Left forelimb (tissue), 1 donor: ENCODE data around the gene EIF2B5.
"Not testable (repeated sequence)": the region's sequence is repeated elsewhere in the genome, so short reads cannot be mapped to it uniquely, and the experiment has no call there.

Experiments
- DNase-seq: peaks from one replicate; pipeline ENCODE4 v3.0.0-alpha.2; 2018; ENCODE audit warnings: low spot score

Gene EIF2B5

GRCh38 chr3:184135149-184135910, at the start of gene EIF2B5:
Gene EIF2B5, plus strand, starts transcription at chr3:184135358. Its CDS starts 28 bp downstream, at chr3:184135386.
- peak; percentile 94 for DNase-seq

GRCh38 chr3:184085389-184085852, 49.7 kb upstream of the EIF2B5 start:
- no peak for DNase-seq

- DNase-seq = no peak
Observed at GRCh38 chr3:184092199-184092598, 43.0 kb upstream of the EIF2B5 start.

DNA sequence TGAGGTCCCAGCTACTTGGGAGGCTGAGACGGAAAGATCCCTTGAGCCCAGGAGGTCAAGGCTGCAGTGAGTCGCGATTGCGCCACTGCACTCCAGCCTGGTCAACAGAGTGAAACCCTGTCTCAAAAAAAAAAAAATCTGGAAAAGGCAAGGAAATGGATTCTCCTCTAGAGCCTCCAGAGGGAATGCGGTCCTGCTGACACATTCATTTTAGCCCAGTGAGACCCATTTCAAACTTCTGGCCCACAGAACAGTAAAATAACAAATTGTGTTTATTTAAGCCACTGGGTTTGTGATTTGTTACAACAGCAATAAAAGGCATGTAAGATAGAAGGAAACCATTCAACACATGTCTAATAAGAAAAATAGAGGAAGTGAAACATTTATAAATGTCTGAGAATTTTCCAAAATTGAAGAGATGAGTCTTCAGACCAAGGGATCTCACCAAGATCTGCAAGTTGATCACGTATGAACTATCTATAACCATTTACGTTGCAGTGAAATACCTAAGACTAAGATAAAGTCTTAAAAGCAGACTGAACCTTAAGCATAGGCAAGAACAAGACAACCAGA, 38.3 kb upstream of the EIF2B5 start, which contains the start of gene HTR3E:
TSS of gene HTR3E (plus strand) at position 254 of the 573 bp plus-strand sequence. CDS start 466 bp downstream, outside the sequence.
- no peak for DNase-seq

DNA sequence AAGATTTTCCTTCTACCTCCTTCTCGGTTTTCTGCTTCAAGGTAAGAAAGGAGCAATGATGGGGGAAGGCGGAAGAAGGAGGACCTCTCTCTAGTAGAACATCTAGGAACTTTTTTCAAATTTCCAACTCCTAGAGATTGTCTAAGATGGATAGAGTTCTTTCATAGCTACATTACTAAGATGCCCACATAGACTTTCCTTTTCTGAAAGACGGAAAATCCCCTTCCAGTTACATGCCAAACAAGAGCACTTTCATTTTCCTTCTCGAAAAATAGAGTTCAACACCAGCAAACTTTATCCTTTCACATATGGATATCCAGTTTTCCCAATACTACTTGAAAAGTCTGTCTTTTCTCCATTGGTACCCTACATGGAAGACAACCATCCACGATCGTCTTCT, 37.6 kb upstream of the EIF2B5 start:
- DNase-seq = no peak

DNA sequence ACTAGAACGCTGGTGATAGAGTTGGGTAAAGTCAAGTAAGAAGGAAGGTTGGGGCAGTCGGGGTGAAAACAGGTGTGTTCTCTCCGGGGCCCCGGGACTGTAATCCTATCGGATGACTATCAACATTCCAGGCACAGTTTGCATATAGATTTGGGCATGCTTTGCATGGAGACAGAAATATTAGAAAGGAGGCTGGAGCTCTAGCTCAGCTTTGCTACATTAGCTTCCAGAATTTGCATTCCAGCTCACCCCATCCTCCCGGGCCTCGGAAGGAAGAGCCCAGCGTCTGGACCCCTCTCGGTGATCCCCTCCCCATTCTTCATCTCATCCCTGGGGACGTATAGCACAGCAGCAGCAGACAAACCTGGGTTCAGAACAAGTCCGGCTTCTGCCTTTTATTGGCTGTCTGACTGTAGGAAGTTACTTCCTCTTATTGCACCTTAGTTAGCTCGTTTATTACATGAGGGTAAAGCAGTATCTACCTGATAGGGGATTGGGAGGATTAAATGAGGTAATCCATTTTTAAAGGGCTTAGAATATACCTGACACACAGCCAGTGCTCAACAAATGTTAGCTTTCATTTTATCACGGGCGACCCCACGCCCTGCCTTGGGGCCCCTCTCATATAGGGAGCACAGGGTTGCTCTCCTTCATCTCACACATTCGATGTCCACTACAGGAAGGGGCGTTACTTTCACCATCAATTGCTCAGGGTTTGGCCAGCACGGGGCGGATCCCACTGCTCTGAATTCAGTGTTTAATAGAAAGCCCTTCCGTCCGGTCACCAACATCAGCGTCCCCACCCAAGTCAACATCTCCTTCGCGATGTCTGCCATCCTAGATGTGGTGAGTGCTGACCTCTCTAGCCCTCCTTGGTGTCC, 35.1 kb upstream of the EIF2B5 start:
- no peak for DNase-seq

GRCh38 chr3:184110316-184110725, 24.8 kb upstream of the EIF2B5 start:
- DNase-seq = no peak

DNA sequence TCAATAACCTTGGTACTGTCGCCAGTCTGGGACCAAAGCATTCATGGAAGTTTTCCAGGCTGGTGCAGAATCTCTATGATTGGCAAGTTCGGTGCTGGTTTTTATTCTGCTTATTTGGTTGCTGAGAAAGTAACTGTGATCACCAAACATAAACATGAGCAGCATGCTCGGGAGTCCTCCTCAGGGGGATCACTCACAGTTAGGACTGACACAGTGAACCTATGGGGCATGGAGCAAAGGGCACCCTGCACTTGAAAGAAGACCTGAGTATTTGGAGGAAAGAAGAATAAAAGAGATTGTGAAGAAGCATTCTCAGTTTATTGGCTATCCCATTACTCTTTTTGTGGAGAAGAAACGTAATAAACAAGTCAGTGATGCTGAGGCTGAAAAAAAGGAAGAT, 19.1 kb upstream of the EIF2B5 start:
- DNase-seq = no peak

GRCh38 chr3:184117636-184118035, 17.5 kb upstream of the EIF2B5 start:
- DNase-seq = no peak

- DNase-seq = not testable (repeated sequence)
Observed at GRCh38 chr3:184121031-184121430, 14.1 kb upstream of the EIF2B5 start.

- no peak for DNase-seq
Observed at GRCh38 chr3:184126006-184126405, 9.2 kb upstream of the EIF2B5 start.

GRCh38 chr3:184129012-184129411, 6.1 kb upstream of the EIF2B5 start:
- DNase-seq = no peak

DNA sequence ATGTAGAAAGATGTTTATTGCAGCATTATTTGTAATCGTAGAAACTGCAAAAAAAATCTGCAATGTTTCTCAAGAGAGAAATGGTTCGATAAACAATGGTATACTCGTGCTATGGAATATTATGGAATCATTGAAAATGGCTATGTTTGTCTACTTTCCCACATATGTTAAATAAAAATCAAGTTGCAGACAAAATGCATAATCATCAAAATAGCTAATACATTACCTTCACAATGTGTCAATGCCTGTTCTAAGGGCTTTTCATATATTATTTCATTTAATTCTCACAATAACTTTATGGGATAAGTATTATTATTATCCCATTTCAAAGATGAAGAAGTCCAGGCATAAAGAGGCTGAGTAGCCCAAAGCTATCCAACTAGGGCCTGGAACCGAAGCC, 2.2 kb upstream of the EIF2B5 start:
- DNase-seq = no peak

- DNase-seq = peak; percentile 87
Observed at GRCh38 chr3:184133840-184134745, 1.1 kb upstream of the EIF2B5 start.

- DNase-seq = no peak
Observed at GRCh38 chr3:184134746-184135148, 411 bp upstream of the EIF2B5 start.

- no peak for DNase-seq
Observed at GRCh38 chr3:184135911-184136260, 728 bp downstream of the EIF2B5 start.

GRCh38 chr3:184140436-184140835, 5.3 kb downstream of the EIF2B5 start:
- DNase-seq = no peak

GRCh38 chr3:184142199-184142598, 7.0 kb downstream of the EIF2B5 start:
- no peak for DNase-seq

DNA sequence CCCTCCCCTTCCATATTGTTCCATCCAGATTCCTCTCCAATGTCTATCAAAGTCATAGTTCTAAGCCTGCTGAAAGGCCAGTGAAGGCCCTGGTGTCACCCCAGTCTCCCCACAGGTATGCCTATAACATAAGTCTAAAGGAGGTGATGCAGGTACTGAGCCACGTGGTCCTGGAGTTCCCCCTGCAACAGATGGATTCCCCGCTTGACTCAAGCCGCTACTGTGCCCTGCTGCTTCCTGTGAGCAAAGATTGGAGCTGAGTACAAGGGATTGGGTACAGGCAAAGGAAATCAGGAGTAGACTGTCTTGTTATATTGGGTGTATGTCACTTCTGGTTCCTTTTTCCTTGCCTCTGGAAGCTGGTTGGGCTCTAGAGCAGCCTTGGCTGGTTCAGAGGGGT, 8.2 kb downstream of the EIF2B5 start:
- no peak for DNase-seq

DNA sequence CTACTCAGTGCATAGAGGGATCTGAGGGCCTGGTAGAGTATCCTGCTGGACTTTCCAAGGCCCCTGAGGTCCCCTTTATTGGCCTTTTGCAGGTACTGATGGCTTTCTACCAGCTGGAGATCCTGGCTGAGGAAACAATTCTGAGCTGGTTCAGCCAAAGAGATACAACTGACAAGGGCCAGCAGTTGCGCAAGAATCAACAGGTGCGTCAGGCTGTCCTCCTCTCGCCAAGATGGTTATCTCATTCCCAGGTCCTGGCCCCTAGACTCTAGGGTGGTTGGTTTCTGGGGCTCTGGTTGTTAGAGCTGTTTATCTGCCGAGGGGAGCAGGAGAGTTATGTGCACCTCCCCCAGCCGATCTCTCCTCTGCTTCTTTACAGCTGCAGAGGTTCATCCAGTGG, 9.3 kb downstream of the EIF2B5 start:
- DNase-seq = no peak

- peak; percentile 68 for DNase-seq
Observed at GRCh38 chr3:184145111-184145524, 10.0 kb downstream of the EIF2B5 start.
